LNCAP (cell line): ENCODE measurements around the gene GNB1.

Experiments used
- CTCF ChIP-seq: fragments of 450-650 bp; IDR thresholded peaks from 2 replicates; pipeline ENCODE4 v1.5.1; 2017; ENCODE audit warnings: mild to moderate bottlenecking

Gene GNB1

GRCh38 chr1:1755426-1755825 lies 135.5 kb downstream of the GNB1 start:
- TF ChIP-seq CTCF = no peak

GRCh38 chr1:1754051-1754815 lies 136.7 kb downstream of the GNB1 start:
- no peak for TF ChIP-seq CTCF

GRCh38 chr1:1753607-1754005 lies 137.3 kb downstream of the GNB1 start:
- TF ChIP-seq CTCF = no peak

GRCh38 chr1:1752636-1753606 lies 138.0 kb downstream of the GNB1 start:
- TF ChIP-seq CTCF = no peak

GRCh38 chr1:1752190-1752589 lies 138.7 kb downstream of the GNB1 start:
- TF ChIP-seq CTCF = no peak

- TF ChIP-seq CTCF = no peak
Observed at GRCh38 chr1:1748686-1749321, 142.1 kb downstream of the GNB1 start.
